K562 (cell line): ENCODE data around the gene MATK. TPM values are rescaled to one million over a fixed set of nuclear protein-coding genes. Genes with fewer than 3 reads are reported as not detected.
A peak's percentile ranks its signal among the peaks of the same experiment; 100 is the strongest.

Experiments used
- EHMT2 ChIP-seq: fragments of 450-650 bp; IDR thresholded peaks from 2 replicates; pipeline ENCODE4 v1.6.1; 2018; ENCODE audit warnings: antibody characterized with exemption
- HDAC2 ChIP-seq: fragments of 450-650 bp; IDR thresholded peaks from 2 replicates; pipeline ENCODE4 v1.6.1; 2016; ENCODE audit warnings: mild to moderate bottlenecking
- MECOM ChIP-seq: fragments of 250-450 bp; sonication (Bioruptor Pico); IDR thresholded peaks from 2 replicates; pipeline ENCODE4 v1.8.0; 2022; ENCODE audit warnings: inconsistent platforms
- NR1H2 ChIP-seq: sonication (generic); formaldehyde crosslinking; IDR thresholded peaks from 2 replicates; pipeline ENCODE4 v1.4.0; 2020; ENCODE audit warnings: mild to moderate bottlenecking, missing genetic modification reagents
- NR2C2 ChIP-seq, 2 experiments: fragments of 200-800 bp in 1 of 2; sonication (Bioruptor generic) in 1 of 2; sonication (generic) in 1 of 2; formaldehyde crosslinking in 1 of 2; IDR thresholded peaks; 2 replicates each; pipeline versions ENCODE4 v1.6.1 to v1.8.0; 2016 to 2022; ENCODE audit warnings: mild to moderate bottlenecking in 1 of 2, missing compliant biosample characterization in 1 of 2, missing genetic modification characterization in 1 of 2, missing genetic modification reagents in 1 of 2
- PML ChIP-seq: IDR thresholded peaks from 2 replicates; pipeline ENCODE4 v1.6.1; 2012; ENCODE audit warnings: low read length, inconsistent platforms
- RAD51 ChIP-seq: fragments of 450-650 bp; IDR thresholded peaks from 2 replicates; pipeline ENCODE4 v1.7.1; 2016; ENCODE audit warnings: low read depth, mild to moderate bottlenecking, borderline replicate concordance
- SPI1 ChIP-seq: IDR thresholded peaks from 2 replicates; pipeline ENCODE4 v1.6.1; 2011; ENCODE audit warnings: low read depth, low read length, control low read depth, borderline replicate concordance
- SRSF1 ChIP-seq: fragments of 200-400 bp; formaldehyde crosslinking; IDR thresholded peaks from 2 replicates; pipeline ENCODE4 v1.6.1; 2017; ENCODE audit warnings: mild to moderate bottlenecking, low read depth, low read length, moderate library complexity
- TCF7L2 ChIP-seq: fragments of 150-350 bp; IDR thresholded peaks from 2 replicates; pipeline ENCODE4 v1.6.1; 2016; ENCODE audit warnings: low read depth, mild to moderate bottlenecking, low read length, moderate library complexity
- XRCC3 ChIP-seq: fragments of 450-650 bp; IDR thresholded peaks from 2 replicates; pipeline ENCODE4 v1.6.1; 2017; ENCODE audit warnings: mild to moderate bottlenecking, moderate library complexity
- polyA plus RNA-seq, 8 experiments: library from polyadenylated mRNA; depleted of rRNA in 4 of 8; stranded (reverse) in 5 of 8; unstranded in 3 of 8; fragments of >200 nt; fragmentation: Nextera tagmentation in 2 of 8; fragmentation: Illumina TruSeq in 1 of 8; extraction: Ambion mirVana in 2 of 8; extraction: Trizol in 1 of 8; gene quantifications; 2 replicates each; pipeline versions ENCODE4 v1.2.1 to v1.2.3, GENCODE V29; 2011 to 2014; ENCODE audit warnings: inconsistent platforms in 1 of 8, missing spikeins in 1 of 8
- total RNA-seq, 7 experiments: library from RNA; depleted of rRNA in 6 of 7; stranded (reverse); fragments of >200 nt in 6 of 7; fragmentation: Illumina TruSeq in 2 of 7; extraction: Trizol in 2 of 7; gene quantifications; 2 replicates each; pipeline versions ENCODE4 v1.2.1 to v1.2.3, GENCODE V29; 2011 to 2021; ENCODE audit warnings: low replicate concordance in 1 of 7
- TF ChIP-seq, protein P1 (sequence below): sonication (generic); formaldehyde crosslinking; IDR thresholded peaks from 2 replicates; pipeline ENCODE4 v1.9.0; 2022; ENCODE audit warnings: mild to moderate bottlenecking, missing genetic modification reagents
- TF ChIP-seq, protein P2 (sequence below): fragments of 450-650 bp; formaldehyde crosslinking; IDR thresholded peaks from 2 replicates; pipeline ENCODE4 v1.4.0; 2020; ENCODE audit warnings: mild to moderate bottlenecking, moderate library complexity
- TF ChIP-seq, protein P3 (sequence below), 2 experiments: fragments of 450-650 bp; IDR thresholded peaks; 2 replicates each; pipeline ENCODE4 v1.6.1; 2018; ENCODE audit warnings: mild to moderate bottlenecking in 2 of 2, low read depth in 1 of 2; ENCODE audit not compliant: partially characterized antibody in 2 of 2
- TF ChIP-seq, protein P4 (sequence below): fragments of 250-450 bp; sonication (Bioruptor Pico); IDR thresholded peaks from 2 replicates; pipeline ENCODE4 v1.4.0; 2020; ENCODE audit warnings: borderline replicate concordance

The MATK gene
- total and polyA plus RNA-seq, 9 of the 15 experiments (the other 6 are each of a cell fraction or from before 2014, with no cell fraction given): 0.08 to 41.5 (median 21.4) TPM

DNA sequence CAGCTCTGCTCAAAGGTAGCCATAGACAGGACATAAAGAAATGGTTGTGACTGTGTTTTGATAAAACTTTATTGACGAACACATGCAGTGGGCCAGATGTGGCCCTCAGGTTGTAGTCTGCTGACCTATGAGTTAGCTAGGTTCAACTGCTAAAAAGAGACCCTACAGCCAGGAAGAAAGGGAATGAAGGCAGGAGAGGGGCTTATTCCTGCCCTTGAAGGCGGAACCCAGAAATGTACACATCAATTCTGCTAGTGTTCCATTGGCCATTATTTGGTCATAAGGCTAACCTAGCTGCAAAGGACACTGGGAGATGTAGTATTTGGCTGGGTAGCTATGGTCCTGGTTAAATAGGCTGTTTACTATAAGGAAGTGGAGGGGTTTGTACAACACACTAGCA lies 42.7 kb downstream of the MATK start (continued):
- TF ChIP-seq, protein P1, sequence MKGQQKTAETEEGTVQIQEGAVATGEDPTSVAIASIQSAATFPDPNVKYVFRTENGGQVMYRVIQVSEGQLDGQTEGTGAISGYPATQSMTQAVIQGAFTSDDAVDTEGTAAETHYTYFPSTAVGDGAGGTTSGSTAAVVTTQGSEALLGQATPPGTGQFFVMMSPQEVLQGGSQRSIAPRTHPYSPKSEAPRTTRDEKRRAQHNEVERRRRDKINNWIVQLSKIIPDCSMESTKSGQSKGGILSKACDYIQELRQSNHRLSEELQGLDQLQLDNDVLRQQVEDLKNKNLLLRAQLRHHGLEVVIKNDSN: peak; percentile 81
- peak; percentile 57; the same call in 1 of the 2 replicates for TF ChIP-seq NR2C2 (CRISPR knock-in tag; IDR thresholded peaks at IDR 0.05)
- TF ChIP-seq NR2C2 (tag; IDR thresholded peaks at IDR 0.05): no peak
- peak; percentile 72 for TF ChIP-seq SPI1
- TF ChIP-seq, protein P2, sequence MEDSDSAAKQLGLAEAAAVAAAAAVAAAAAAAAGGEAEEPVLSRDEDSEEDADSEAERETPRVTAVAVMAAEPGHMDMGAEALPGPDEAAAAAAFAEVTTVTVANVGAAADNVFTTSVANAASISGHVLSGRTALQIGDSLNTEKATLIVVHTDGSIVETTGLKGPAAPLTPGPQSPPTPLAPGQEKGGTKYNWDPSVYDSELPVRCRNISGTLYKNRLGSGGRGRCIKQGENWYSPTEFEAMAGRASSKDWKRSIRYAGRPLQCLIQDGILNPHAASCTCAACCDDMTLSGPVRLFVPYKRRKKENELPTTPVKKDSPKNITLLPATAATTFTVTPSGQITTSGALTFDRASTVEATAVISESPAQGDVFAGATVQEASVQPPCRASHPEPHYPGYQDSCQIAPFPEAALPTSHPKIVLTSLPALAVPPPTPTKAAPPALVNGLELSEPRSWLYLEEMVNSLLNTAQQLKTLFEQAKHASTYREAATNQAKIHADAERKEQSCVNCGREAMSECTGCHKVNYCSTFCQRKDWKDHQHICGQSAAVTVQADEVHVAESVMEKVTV: no peak
- no peak for TF ChIP-seq TCF7L2
- TF ChIP-seq XRCC3: no peak
- TF ChIP-seq, protein P3, sequence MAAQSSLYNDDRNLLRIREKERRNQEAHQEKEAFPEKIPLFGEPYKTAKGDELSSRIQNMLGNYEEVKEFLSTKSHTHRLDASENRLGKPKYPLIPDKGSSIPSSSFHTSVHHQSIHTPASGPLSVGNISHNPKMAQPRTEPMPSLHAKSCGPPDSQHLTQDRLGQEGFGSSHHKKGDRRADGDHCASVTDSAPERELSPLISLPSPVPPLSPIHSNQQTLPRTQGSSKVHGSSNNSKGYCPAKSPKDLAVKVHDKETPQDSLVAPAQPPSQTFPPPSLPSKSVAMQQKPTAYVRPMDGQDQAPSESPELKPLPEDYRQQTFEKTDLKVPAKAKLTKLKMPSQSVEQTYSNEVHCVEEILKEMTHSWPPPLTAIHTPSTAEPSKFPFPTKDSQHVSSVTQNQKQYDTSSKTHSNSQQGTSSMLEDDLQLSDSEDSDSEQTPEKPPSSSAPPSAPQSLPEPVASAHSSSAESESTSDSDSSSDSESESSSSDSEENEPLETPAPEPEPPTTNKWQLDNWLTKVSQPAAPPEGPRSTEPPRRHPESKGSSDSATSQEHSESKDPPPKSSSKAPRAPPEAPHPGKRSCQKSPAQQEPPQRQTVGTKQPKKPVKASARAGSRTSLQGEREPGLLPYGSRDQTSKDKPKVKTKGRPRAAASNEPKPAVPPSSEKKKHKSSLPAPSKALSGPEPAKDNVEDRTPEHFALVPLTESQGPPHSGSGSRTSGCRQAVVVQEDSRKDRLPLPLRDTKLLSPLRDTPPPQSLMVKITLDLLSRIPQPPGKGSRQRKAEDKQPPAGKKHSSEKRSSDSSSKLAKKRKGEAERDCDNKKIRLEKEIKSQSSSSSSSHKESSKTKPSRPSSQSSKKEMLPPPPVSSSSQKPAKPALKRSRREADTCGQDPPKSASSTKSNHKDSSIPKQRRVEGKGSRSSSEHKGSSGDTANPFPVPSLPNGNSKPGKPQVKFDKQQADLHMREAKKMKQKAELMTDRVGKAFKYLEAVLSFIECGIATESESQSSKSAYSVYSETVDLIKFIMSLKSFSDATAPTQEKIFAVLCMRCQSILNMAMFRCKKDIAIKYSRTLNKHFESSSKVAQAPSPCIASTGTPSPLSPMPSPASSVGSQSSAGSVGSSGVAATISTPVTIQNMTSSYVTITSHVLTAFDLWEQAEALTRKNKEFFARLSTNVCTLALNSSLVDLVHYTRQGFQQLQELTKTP (IDR thresholded peaks at IDR 0.05; ENCODE audit: low read depth in 1 of 2, partially characterized antibody in 2 of 2): peak in 1 of 2 experiments; percentile 74
- no peak for TF ChIP-seq NR1H2 (CRISPR knock-in tag)
- no peak for TF ChIP-seq SRSF1
- no peak for TF ChIP-seq PML
- TF ChIP-seq HDAC2: peak; percentile 25; the same call in 1 of the 2 replicates
- peak; percentile 73; the same call in 1 of the 2 replicates for TF ChIP-seq RAD51
- no peak for TF ChIP-seq MECOM
- TF ChIP-seq, protein P4, sequence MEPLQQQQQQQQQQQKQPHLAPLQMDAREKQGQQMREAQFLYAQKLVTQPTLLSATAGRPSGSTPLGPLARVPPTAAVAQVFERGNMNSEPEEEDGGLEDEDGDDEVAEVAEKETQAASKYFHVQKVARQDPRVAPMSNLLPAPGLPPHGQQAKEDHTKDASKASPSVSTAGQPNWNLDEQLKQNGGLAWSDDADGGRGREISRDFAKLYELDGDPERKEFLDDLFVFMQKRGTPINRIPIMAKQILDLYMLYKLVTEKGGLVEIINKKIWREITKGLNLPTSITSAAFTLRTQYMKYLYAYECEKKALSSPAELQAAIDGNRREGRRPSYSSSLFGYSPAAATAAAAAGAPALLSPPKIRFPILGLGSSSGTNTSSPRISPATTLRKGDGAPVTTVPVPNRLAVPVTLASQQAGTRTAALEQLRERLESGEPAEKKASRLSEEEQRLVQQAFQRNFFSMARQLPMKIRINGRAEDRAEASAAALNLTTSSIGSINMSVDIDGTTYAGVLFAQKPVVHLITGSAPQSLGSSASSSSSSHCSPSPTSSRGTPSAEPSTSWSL (CRISPR knock-in tag): no peak
- 0 out of 2 replicates have a peak, but pooled peaks have one; percentile 18 for TF ChIP-seq EHMT2
